Brain microvascular endothelial cell (primary cell): ENCODE results near the gene ERC1.

Source experiments
- DNase-seq: peaks from one replicate; pipeline ENCODE4 v3.0.0-alpha.2; 2020
- H3K27ac ChIP-seq: fragments of 250-450 bp; sonication (Bioruptor Pico); 2 replicates; pipeline ENCODE4 v1.5.1; 2020; ENCODE audit warnings: mild to moderate bottlenecking, moderate library complexity
- H3K27me3 ChIP-seq: fragments of 250-450 bp; sonication (Bioruptor Pico); replicated peaks from 2 replicates; pipeline ENCODE4 v1.5.1; 2020; ENCODE audit warnings: mild to moderate bottlenecking
- H3K36me3 ChIP-seq: fragments of 250-450 bp; sonication (Bioruptor Pico); replicated peaks from 2 replicates; pipeline ENCODE4 v1.5.1; 2020; ENCODE audit warnings: mild to moderate bottlenecking
- H3K4me3 ChIP-seq: 2 replicates; pipeline ENCODE4 v1.5.1; 2011; ENCODE audit warnings: low read depth, mild to moderate bottlenecking, control low read depth, low read length, moderate library complexity
- CTCF ChIP-seq: IDR thresholded peaks from 2 replicates; pipeline ENCODE4 v1.5.1; 2011; ENCODE audit warnings: low read depth, mild to moderate bottlenecking, moderate library complexity, low read length, control low read depth, inconsistent platforms; ENCODE audit errors: missing control alignments
- in situ Hi-C: cut with HindIII; loops from 2 replicates; pipeline ENCODE4 v1.10.0; 2017; ENCODE audit warnings: low sequenced_read_pairs, low pct_ligation_motif_present

Gene ERC1

GRCh38 chr12:1288333-1288732 is 297.3 kb downstream of the ERC1 start:
- in situ Hi-C loops, result no loop called here
- Histone ChIP-seq H3K27me3 (no peaks in the 10 kb centered on the region), H3K27ac (no peak overlapping the region), H3K4me3 (no peak overlapping the region), H3K36me3 (no peaks in the 10 kb centered on the region)
- DNase-seq, result no peak
- TF ChIP-seq CTCF, result no peak

GRCh38 chr12:1289371-1290155 is 298.5 kb downstream of the ERC1 start:
- no peak for TF ChIP-seq CTCF
- H3K4me3 ChIP-seq, result no peak overlapping the region
- H3K36me3 ChIP-seq, result no peaks in the 10 kb centered on the region
- in situ Hi-C loops, result no loop called here
- no peaks in the 10 kb centered on the region for H3K27me3 ChIP-seq
- DNase-seq, result no peak
- H3K27ac ChIP-seq, result no peak overlapping the region

GRCh38 chr12:1290716-1291115 is 299.7 kb downstream of the ERC1 start:
- no peak overlapping the region for H3K27ac ChIP-seq
- no peaks in the 10 kb centered on the region for H3K27me3 ChIP-seq
- no peak for DNase-seq
- no peak for TF ChIP-seq CTCF
- H3K4me3 ChIP-seq, result no peak overlapping the region
- H3K36me3 ChIP-seq, result no peaks in the 10 kb centered on the region
- in situ Hi-C loops, result no loop called here

- no peak for DNase-seq
- no peaks in the 10 kb centered on the region for H3K36me3 ChIP-seq
- in situ Hi-C loops, result no loop called here
- H3K27me3 ChIP-seq, result no peaks in the 10 kb centered on the region
- no peak overlapping the region for H3K4me3 ChIP-seq
- no peak overlapping the region for H3K27ac ChIP-seq
- no peak for TF ChIP-seq CTCF
Measured at GRCh38 chr12:1291601-1292332, 300.7 kb downstream of the ERC1 start.

- no peak overlapping the region for H3K4me3 ChIP-seq
- no peaks in the 10 kb centered on the region for H3K27me3 ChIP-seq
- no peaks in the 10 kb centered on the region for H3K36me3 ChIP-seq
- no peak overlapping the region for H3K27ac ChIP-seq
- TF ChIP-seq CTCF, result no peak
- in situ Hi-C loops, result no loop called here
- DNase-seq, result no peak
Measured at GRCh38 chr12:1293901-1294300, 302.9 kb downstream of the ERC1 start.
